AG09319 (cell line): ENCODE results near the gene HHIP.

ENCODE experiments used
- DNase-seq: peaks from one replicate; pipeline ENCODE4 v3.0.0-alpha.2; 2010; ENCODE audit warnings: low read depth; ENCODE audit errors: extremely low read depth
- CTCF ChIP-seq: IDR thresholded peaks from 2 replicates; pipeline ENCODE4 v1.5.1; 2011; ENCODE audit warnings: low read depth, mild to moderate bottlenecking, inconsistent platforms, low read length, moderate library complexity

HHIP gene

GRCh38 chr4:144658903-144659302, 12.9 kb downstream of the HHIP start:
- TF ChIP-seq CTCF, result no peak
- DNase-seq, result no peak

GRCh38 chr4:144659447-144659846, 13.5 kb downstream of the HHIP start:
- no peak for TF ChIP-seq CTCF

GRCh38 chr4:144663834-144664475, 18.0 kb downstream of the HHIP start:
- DNase-seq, result no peak
- TF ChIP-seq CTCF, result no peak

More at GRCh38 chr4:144659447-144659846, 13.5 kb downstream of the HHIP start:
- DNase-seq, result no peak

GRCh38 chr4:144666539-144667175, 20.7 kb downstream of the HHIP start:
- no peak for TF ChIP-seq CTCF
- no peak for DNase-seq

GRCh38 chr4:144667500-144667899, 21.5 kb downstream of the HHIP start:
- no peak for TF ChIP-seq CTCF
- no peak for DNase-seq

- TF ChIP-seq CTCF, result no peak
- no peak for DNase-seq
Measured at GRCh38 chr4:144670776-144671175, 24.8 kb downstream of the HHIP start.

- TF ChIP-seq CTCF, result no peak
- DNase-seq, result no peak
Measured at GRCh38 chr4:144674711-144675110, 28.8 kb downstream of the HHIP start.
